MM.1S (cell line): ENCODE measurements around the gene PLEKHM3.

Experiments used
- EZH2phosphoT487 ChIP-seq: fragments of 300-600 bp; sonication (generic); IDR thresholded peaks from 2 replicates; pipeline ENCODE4 v1.6.1; 2018; ENCODE audit warnings: antibody characterized with exemption, low read length
- TF ChIP-seq, protein P1 (sequence below): fragments of 300-600 bp; sonication (generic); IDR thresholded peaks from 2 replicates; pipeline ENCODE4 v1.5.1; 2016; ENCODE audit warnings: antibody characterized with exemption, low read length, mixed read lengths

DNA sequence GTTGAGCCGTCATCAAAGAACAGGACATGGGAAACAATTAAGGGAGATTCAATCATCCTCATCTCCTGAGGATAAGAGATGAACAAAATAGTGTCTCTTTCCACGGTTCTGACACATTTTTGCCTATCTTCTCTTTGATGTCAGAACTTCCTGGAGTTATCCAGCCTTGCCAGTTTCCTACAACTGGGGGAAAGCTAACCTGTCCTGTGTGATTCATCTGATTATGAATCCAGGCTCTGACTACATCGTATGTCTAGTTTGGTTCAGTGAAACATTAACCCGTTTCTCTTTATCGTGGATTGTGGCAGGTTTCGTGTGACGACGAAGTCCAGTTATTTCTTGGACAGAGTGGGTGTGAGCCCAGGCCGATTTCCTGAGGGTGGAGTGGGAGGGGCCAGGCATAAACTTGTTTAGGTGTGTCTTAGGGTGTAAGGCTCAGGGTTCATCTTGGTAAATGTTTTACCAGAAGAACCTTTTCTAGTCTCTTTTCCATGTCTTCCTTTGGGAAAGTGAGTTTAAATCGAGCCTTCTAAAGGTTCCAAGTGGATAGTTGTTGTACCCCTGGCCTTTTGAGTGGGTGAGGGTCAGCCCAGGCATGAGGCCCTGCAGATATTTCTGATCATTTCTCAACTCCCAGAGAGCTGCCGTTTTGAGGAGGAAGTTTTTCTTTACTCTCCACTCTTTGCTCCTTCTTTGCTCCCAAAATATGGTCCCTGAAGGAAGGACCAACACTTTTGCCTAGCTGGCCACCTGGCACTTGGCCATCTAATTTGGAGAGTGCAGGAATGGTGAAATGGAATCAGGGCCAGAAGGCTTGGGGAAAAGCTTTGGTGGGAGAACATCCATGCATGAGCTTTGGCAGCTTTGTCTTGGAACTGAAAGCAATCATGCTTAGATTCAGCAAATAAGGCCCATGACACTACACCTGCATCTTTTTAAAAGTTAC lies 205.2 kb downstream of the PLEKHM3 start:
- TF ChIP-seq, protein P1, sequence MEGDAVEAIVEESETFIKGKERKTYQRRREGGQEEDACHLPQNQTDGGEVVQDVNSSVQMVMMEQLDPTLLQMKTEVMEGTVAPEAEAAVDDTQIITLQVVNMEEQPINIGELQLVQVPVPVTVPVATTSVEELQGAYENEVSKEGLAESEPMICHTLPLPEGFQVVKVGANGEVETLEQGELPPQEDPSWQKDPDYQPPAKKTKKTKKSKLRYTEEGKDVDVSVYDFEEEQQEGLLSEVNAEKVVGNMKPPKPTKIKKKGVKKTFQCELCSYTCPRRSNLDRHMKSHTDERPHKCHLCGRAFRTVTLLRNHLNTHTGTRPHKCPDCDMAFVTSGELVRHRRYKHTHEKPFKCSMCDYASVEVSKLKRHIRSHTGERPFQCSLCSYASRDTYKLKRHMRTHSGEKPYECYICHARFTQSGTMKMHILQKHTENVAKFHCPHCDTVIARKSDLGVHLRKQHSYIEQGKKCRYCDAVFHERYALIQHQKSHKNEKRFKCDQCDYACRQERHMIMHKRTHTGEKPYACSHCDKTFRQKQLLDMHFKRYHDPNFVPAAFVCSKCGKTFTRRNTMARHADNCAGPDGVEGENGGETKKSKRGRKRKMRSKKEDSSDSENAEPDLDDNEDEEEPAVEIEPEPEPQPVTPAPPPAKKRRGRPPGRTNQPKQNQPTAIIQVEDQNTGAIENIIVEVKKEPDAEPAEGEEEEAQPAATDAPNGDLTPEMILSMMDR, result no peak
- no peak for TF ChIP-seq EZH2phosphoT487
